Lower lobe of right lung (tissue), 2 donors: ENCODE results near the gene MTUS2. TPM values are rescaled to one million over a fixed set of nuclear protein-coding genes. Genes with fewer than 3 reads are reported as not detected.
"Not testable (repeated sequence)": the region's sequence is repeated elsewhere in the genome, so short reads cannot be mapped to it uniquely, and the experiment has no call there.

Experiments used
- ATAC-seq, 2 donors: fragments of 200-7000 bp; cut with Tn5 transposase; one replicate each; pipeline ENCODE4 v1.9.1; 2020 to 2022; ENCODE audit warnings: mild to moderate bottlenecking in 2 of 2, moderate library complexity in 2 of 2
- DNase-seq: peaks from one replicate; pipeline ENCODE4 v3.0.0-alpha.2; 2020
- H3K27ac ChIP-seq: fragments of 200-600 bp; one replicate; pipeline ENCODE4 v1.8.0; 2022
- H3K27me3 ChIP-seq: fragments of 200-600 bp; one replicate; pipeline ENCODE4 v1.8.0; 2022; ENCODE audit warnings: low read depth
- H3K36me3 ChIP-seq: fragments of 200-600 bp; one replicate; pipeline ENCODE4 v1.8.0; 2022; ENCODE audit warnings: mild to moderate bottlenecking
- H3K4me1 ChIP-seq: fragments of 200-600 bp; one replicate; pipeline ENCODE4 v1.8.0; 2022
- H3K4me3 ChIP-seq: fragments of 200-600 bp; one replicate; pipeline ENCODE4 v1.8.0; 2022; ENCODE audit warnings: mild to moderate bottlenecking
- H3K9me3 ChIP-seq: fragments of 200-600 bp; one replicate; pipeline ENCODE4 v1.8.0; 2022
- intact Hi-C: fragments of 100-400 bp; cut with DNase I; formaldehyde crosslinking; loops from one replicate; pipeline ENCODE4 v1.11.0; 2022
- total RNA-seq: library from RNA; stranded (reverse); fragmentation: NEBNext Ultra II Directional; extraction: Animal tissue kit (Norgen Biotek cat#: 25700); gene quantifications from one replicate; pipeline ENCODE4 v1.2.1, GENCODE V29; 2021
- TF ChIP-seq, protein P1 (sequence below): fragments of 200-600 bp; IDR thresholded peaks from one replicate; pipeline ENCODE4 v1.8.0; 2022; ENCODE audit warnings: antibody characterized with exemption, mild to moderate bottlenecking
- donor health status: DM: no; HTN: yes; CAD: no; lungs with severe emphysema.

The MTUS2 gene
- total RNA-seq, 1 donor from 2014 or later, result 0.21 TPM

DNA sequence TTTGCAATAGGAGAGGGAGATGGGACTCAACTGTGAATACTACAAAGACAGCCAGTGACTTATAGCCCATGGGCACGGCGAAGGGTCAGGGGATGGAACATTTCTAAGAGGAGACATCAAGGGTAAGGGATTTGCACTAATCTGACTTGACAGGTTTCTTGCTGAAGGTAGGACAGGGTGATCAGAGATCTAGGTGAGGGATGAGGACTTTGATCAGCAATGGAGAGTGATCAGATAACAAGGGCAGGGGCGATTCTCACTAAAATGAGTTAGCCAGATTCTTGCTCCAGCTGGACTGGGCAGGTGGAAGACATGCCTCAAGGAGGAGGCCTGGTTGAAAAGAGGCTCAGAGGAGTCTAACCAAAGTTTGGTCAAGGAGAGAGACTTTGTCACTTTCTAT is 566.1 kb downstream of the MTUS2 start:
- Histone ChIP-seq H3K36me3 (no peaks in the 10 kb centered on the region), H3K4me3 (no peak overlapping the region), H3K27ac (no peak overlapping the region), H3K4me1 (no peaks in the 10 kb centered on the region), H3K27me3 (no peaks in the 10 kb centered on the region), H3K9me3 (no peaks in the 10 kb centered on the region)
- intact Hi-C loops, result no loop called here
- DNase-seq (no peak), ATAC-seq (no peak)
- TF ChIP-seq, protein P1, sequence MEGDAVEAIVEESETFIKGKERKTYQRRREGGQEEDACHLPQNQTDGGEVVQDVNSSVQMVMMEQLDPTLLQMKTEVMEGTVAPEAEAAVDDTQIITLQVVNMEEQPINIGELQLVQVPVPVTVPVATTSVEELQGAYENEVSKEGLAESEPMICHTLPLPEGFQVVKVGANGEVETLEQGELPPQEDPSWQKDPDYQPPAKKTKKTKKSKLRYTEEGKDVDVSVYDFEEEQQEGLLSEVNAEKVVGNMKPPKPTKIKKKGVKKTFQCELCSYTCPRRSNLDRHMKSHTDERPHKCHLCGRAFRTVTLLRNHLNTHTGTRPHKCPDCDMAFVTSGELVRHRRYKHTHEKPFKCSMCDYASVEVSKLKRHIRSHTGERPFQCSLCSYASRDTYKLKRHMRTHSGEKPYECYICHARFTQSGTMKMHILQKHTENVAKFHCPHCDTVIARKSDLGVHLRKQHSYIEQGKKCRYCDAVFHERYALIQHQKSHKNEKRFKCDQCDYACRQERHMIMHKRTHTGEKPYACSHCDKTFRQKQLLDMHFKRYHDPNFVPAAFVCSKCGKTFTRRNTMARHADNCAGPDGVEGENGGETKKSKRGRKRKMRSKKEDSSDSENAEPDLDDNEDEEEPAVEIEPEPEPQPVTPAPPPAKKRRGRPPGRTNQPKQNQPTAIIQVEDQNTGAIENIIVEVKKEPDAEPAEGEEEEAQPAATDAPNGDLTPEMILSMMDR, result no peak

DNA sequence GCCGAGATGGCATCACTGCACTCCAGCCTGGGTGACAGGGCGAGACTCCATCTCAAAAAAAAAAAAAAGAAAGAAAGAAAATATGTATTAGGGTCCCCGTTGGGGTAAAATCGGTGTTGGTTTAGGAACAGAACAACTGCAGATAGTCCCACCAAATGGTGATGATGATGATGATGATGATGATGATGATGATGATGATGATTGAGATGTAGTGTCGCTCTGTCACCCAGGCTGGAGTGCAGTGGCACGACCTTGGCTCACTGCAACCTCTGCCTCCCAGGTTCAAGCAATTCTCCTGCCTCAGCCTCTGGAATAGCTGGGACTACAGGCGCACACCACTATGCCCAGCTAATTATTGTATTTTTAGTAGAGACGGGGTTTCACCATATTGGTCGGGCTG is 570.5 kb downstream of the MTUS2 start:
- H3K4me1 ChIP-seq, result not testable (repeated sequence)

DNA sequence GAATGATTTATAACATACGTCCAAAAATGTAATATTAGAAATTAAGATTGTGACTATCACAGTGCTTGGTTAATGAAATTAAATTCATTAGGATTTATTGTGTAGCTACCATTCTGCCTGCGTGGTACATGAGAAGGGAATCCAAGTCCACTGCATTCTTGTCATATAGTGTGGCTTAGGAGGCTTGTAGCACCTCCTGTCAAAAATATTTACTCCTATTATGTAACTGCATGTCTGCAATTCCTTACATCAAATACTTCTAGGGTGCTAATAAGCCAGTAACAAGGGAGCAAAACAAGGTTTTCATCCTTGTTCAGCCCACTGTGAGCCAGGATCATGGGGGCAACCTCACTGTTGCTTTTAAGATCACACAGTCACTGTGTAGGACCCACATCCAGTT is 576.3 kb downstream of the MTUS2 start:
- TF ChIP-seq, protein P1, result no peak
- no peak for DNase-seq
- no peaks in the 10 kb centered on the region for H3K4me1 ChIP-seq
- H3K27ac ChIP-seq, result no peak overlapping the region
- H3K9me3 ChIP-seq, result no peaks in the 10 kb centered on the region
- no peaks in the 10 kb centered on the region for H3K36me3 ChIP-seq
- peaks cover 11% of the 10 kb centered on the region for H3K27me3 ChIP-seq
- no peak for ATAC-seq
- intact Hi-C loops, result no loop called here
- H3K4me3 ChIP-seq, result no peak overlapping the region

More for the DNA sequence above, 570.5 kb downstream of the MTUS2 start:
- H3K27me3 ChIP-seq, intact Hi-C loops, DNase-seq, H3K27ac ChIP-seq, H3K4me3 ChIP-seq, H3K36me3 ChIP-seq, H3K9me3 ChIP-seq, ATAC-seq: not testable (repeated sequence)

DNA sequence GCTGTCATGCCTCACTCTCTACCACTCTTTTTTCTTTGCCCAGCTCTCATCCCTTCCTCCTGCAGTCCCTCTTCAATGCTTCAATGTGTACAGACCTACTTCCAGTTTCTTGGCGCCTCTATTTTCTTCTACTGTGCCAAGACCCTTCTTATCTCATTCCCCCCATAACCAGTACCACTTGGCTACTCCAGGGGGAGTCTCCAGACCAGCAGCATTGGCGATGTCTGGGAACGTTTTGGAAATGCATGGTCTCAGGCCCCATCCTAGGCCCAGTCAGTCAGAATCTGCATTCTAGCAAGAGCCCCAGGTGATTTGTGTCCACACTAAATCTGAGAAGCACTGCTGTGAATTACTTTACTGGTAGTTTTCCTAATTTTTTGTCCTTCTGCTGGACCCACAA is 577.1 kb downstream of the MTUS2 start:
- no peak for ATAC-seq
- no peaks in the 10 kb centered on the region for H3K9me3 ChIP-seq
- H3K36me3 ChIP-seq, result no peaks in the 10 kb centered on the region
- intact Hi-C loops, result no loop called here
- no peak overlapping the region for H3K4me3 ChIP-seq
- H3K27ac ChIP-seq, result no peak overlapping the region
- H3K27me3 ChIP-seq, result peaks cover 11% of the 10 kb centered on the region
- TF ChIP-seq, protein P1, result no peak
- DNase-seq, result no peak
- H3K4me1 ChIP-seq, result no peaks in the 10 kb centered on the region

DNA sequence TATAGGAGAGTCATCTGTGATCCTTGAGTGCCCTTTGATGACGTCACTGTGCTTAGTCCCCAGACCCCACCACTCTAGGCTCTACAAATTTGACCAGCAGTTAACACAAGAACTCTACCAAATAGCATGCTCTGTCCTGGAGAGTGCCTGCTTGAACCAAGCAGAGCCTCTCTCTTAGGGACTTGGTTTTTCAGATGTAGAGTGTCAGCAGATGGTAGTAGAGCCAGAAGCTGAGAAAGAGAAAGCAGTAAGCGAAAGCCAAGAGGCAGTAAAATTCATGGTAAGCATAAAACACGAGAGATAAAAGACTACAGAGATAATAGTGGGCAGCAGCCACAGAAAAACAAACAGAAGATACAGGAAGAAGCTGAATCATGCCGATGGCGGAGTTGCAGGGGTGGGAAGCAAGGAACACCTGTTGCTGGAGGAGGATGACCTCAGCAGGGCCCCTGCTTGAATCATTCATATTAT is 582.1 kb downstream of the MTUS2 start:
- no peak for ATAC-seq

DNA sequence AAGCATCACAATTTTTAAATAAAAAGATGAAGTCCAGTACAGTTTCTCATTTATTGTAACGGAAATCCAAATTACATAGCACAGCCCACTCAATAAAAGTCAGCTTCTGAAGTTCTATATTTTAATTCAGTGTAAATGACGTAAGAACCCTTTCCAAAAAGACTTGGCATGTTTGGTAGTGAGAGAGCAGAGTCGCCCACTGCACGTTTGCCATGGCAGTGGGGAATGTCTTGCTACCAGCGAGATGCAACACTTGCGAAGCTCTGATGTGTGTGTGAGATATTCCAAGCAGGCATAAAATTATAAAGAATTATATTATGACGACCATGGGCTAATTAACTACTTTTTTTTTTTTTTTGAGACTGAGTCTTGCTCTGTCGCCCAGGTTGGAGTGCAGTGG is 585.3 kb downstream of the MTUS2 start:
- no peak for DNase-seq

More for the DNA sequence above, 582.1 kb downstream of the MTUS2 start:
- no peak overlapping the region for H3K27ac ChIP-seq
- H3K36me3 ChIP-seq, result no peaks in the 10 kb centered on the region
- H3K9me3 ChIP-seq, result no peaks in the 10 kb centered on the region
- no peak overlapping the region for H3K4me3 ChIP-seq
- DNase-seq, result no peak
- no peaks in the 10 kb centered on the region for H3K4me1 ChIP-seq
- peaks cover 3% of the 10 kb centered on the region for H3K27me3 ChIP-seq
- TF ChIP-seq, protein P1, result no peak
- intact Hi-C loops, result no loop called here

More for the DNA sequence above, 585.3 kb downstream of the MTUS2 start:
- TF ChIP-seq, protein P1, result no peak
- H3K27ac ChIP-seq, result no peak overlapping the region
- ATAC-seq, result no peak
- H3K4me3 ChIP-seq, result no peak overlapping the region
- intact Hi-C loops, result no loop called here
- H3K36me3 ChIP-seq, result no peaks in the 10 kb centered on the region
- peaks cover 3% of the 10 kb centered on the region for H3K27me3 ChIP-seq
- H3K9me3 ChIP-seq, result no peaks in the 10 kb centered on the region
- H3K4me1 ChIP-seq, result no peaks in the 10 kb centered on the region
